Endometrium (tissue), 2 donors: Measurements from ENCODE around the gene WDR35.

Experiments used
- FAIRE-seq: peaks from 2 replicates; lab custom pipeline; 2012; peaks lifted over from hg19 to GRCh38; lab: Jason Lieb, UNC
- donor health status: control.
- donor health status: control.

WDR35 gene

GRCh38 chr2:20011276-20012031 lies 21.5 kb upstream of the WDR35 start:
- FAIRE-seq = no peak

GRCh38 chr2:20008703-20009102 lies 18.8 kb upstream of the WDR35 start:
- no peak for FAIRE-seq

- no peak for FAIRE-seq
These were observed 16.1 kb upstream of the WDR35 start for GRCh38 chr2:20005891-20006470.

GRCh38 chr2:20005067-20005627 lies 15.2 kb upstream of the WDR35 start:
- no peak for FAIRE-seq

GRCh38 chr2:20001361-20001863 lies 11.5 kb upstream of the WDR35 start:
- no peak for FAIRE-seq

- no peak for FAIRE-seq
These were observed 3.8 kb upstream of the WDR35 start for GRCh38 chr2:19993731-19994130.

GRCh38 chr2:19991895-19992294 lies 2.0 kb upstream of the WDR35 start:
- FAIRE-seq = peak; percentile 21

- no peak for FAIRE-seq
These were observed 467 bp upstream of the WDR35 start for GRCh38 chr2:19990416-19990728.

- no peak for FAIRE-seq
These were observed 601 bp downstream of the WDR35 start for GRCh38 chr2:19989342-19989666.

- no peak for FAIRE-seq
These were observed 1.3 kb downstream of the WDR35 start for GRCh38 chr2:19988600-19988999.

- no peak for FAIRE-seq
These were observed 2.0 kb downstream of the WDR35 start for GRCh38 chr2:19987936-19988335.

GRCh38 chr2:19982268-19982667 lies 7.6 kb downstream of the WDR35 start:
- FAIRE-seq = no peak

- no peak for FAIRE-seq
These were observed 10.0 kb downstream of the WDR35 start for GRCh38 chr2:19979932-19980331.

- no peak for FAIRE-seq
These were observed 16.4 kb downstream of the WDR35 start for GRCh38 chr2:19973466-19973865.

- no peak for FAIRE-seq
These were observed 18.2 kb downstream of the WDR35 start for GRCh38 chr2:19971691-19972090.

GRCh38 chr2:19963386-19963785 lies 26.5 kb downstream of the WDR35 start:
- FAIRE-seq = no peak

- FAIRE-seq = peak; percentile 91
These were observed 34.1 kb downstream of the WDR35 start for GRCh38 chr2:19955544-19956422.

- no peak for FAIRE-seq
These were observed 40.8 kb downstream of the WDR35 start for GRCh38 chr2:19949071-19949470.

GRCh38 chr2:19947184-19947940 lies 42.5 kb downstream of the WDR35 start:
- no peak for FAIRE-seq

GRCh38 chr2:19944205-19944845 lies 45.6 kb downstream of the WDR35 start:
- no peak for FAIRE-seq

GRCh38 chr2:19943189-19943588 lies 46.7 kb downstream of the WDR35 start:
- FAIRE-seq = no peak

GRCh38 chr2:19942199-19942598 lies 47.7 kb downstream of the WDR35 start:
- FAIRE-seq = no peak
